Prostate gland (tissue), 2 donors: ENCODE data around the gene EIF4E. TPM values are rescaled to one million over a fixed set of nuclear protein-coding genes. Genes with fewer than 3 reads are reported as not detected.

Experiments
- DNase-seq: peaks from one replicate; pipeline ENCODE4 v3.0.0-alpha.2; 2019; ENCODE audit warnings: low spot score
- H3K27ac ChIP-seq, 2 donors: fragments of 200-600 bp; sonication (generic); 2 replicates each; pipeline ENCODE4 v1.5.1; 2017 to 2019
- H3K27me3 ChIP-seq: fragments of 200-600 bp; sonication (generic); replicated peaks from 2 replicates; pipeline ENCODE4 v1.5.1; 2019; ENCODE audit not compliant: insufficient read depth
- H3K36me3 ChIP-seq, 2 donors: fragments of 200-600 bp; sonication (generic); 1 replicate in 1 of 2; 2 replicates in 1 of 2; pipeline versions ENCODE4 v1.5.1 to v1.8.1; 2017 to 2019
- H3K4me1 ChIP-seq: fragments of 200-600 bp; sonication (generic); replicated peaks from 2 replicates; pipeline ENCODE4 v1.5.1; 2019
- H3K4me3 ChIP-seq, 2 donors: fragments of 200-600 bp; sonication (generic); 2 replicates each; pipeline ENCODE4 v1.5.1; 2017 to 2019
- H3K9me3 ChIP-seq: fragments of 200-600 bp; sonication (generic); 2 replicates; pipeline ENCODE4 v1.5.1; 2017
- CTCF ChIP-seq, 4 experiments: fragments of 200-600 bp in 2 of 4; fragments of 450-650 bp in 2 of 4; sonication (generic) in 2 of 4; IDR thresholded peaks; 1 replicate in 3 of 4; 2 replicates in 1 of 4; pipeline ENCODE4 v1.5.1; 2016 to 2019; ENCODE audit warnings: antibody characterized with exemption in 4 of 4, mild to moderate bottlenecking in 2 of 4, moderate library complexity in 2 of 4
- POLR2A ChIP-seq: fragments of 450-650 bp; IDR thresholded peaks from one replicate; pipeline ENCODE4 v1.6.1; 2016; ENCODE audit warnings: antibody characterized with exemption, mild to moderate bottlenecking
- POLR2AphosphoS5 ChIP-seq: sonication (generic); formaldehyde crosslinking; IDR thresholded peaks from one replicate; pipeline ENCODE4 v1.6.1; 2017; ENCODE audit warnings: antibody characterized with exemption
- WGBS: methylation state at CpG from one replicate; pipeline ENCODE4 v1.1.5; 2018; 5-methylcytosine and 5-hydroxymethylcytosine counted together
- intact Hi-C: fragments of 100-400 bp; cut with DNase I; formaldehyde crosslinking; loops from one replicate; pipeline ENCODE4 v1.14.2; 2022
- total RNA-seq, 2 donors: library from RNA; depleted of rRNA; stranded (reverse); fragments of >200 nt; gene quantifications; one replicate each; pipeline ENCODE4 v1.1.0, GENCODE V29; 2016

Gene EIF4E
- total RNA-seq, 2 donors from 2014 or later: 46.8 to 70.9 TPM

GRCh38 chr4:98908703-98909262 lies 20.1 kb downstream of the EIF4E start:
- no peak for DNase-seq
- H3K36me3 ChIP-seq: no peaks in the 10 kb centered on the region
- no peaks in the 10 kb centered on the region for H3K9me3 ChIP-seq
- intact Hi-C loops: no loop called here
- no peak for TF ChIP-seq CTCF (IDR thresholded peaks at IDR 0.05)
- TF ChIP-seq POLR2AphosphoS5: no peak
- TF ChIP-seq POLR2A: no peak
- H3K27ac ChIP-seq: no peak overlapping the region
- no peaks in the 10 kb centered on the region for H3K27me3 ChIP-seq
- 33% methylated on average over 2 of the region's 2 CpGs for WGBS
- H3K4me3 ChIP-seq: no peak overlapping the region
- no peaks in the 10 kb centered on the region for H3K4me1 ChIP-seq

GRCh38 chr4:98908182-98908581 lies 20.8 kb downstream of the EIF4E start:
- no peaks in the 10 kb centered on the region for H3K4me1 ChIP-seq
- no peak overlapping the region for H3K4me3 ChIP-seq
- no peak for TF ChIP-seq POLR2A
- TF ChIP-seq CTCF (IDR thresholded peaks at IDR 0.05): no peak
- no peak for TF ChIP-seq POLR2AphosphoS5
- intact Hi-C loops: no loop called here
- no peaks in the 10 kb centered on the region for H3K36me3 ChIP-seq
- H3K27me3 ChIP-seq: no peaks in the 10 kb centered on the region
- no peak for DNase-seq
- no peaks in the 10 kb centered on the region for H3K9me3 ChIP-seq
- H3K27ac ChIP-seq: no peak overlapping the region
- 60% methylated on average over 3 of the region's 3 CpGs for WGBS

GRCh38 chr4:98905839-98906238 lies 23.1 kb downstream of the EIF4E start:
- Histone ChIP-seq H3K27me3 (no peaks in the 10 kb centered on the region), H3K4me1 (no peaks in the 10 kb centered on the region), H3K27ac (no peak overlapping the region)

GRCh38 chr4:98905297-98905696 lies 23.6 kb downstream of the EIF4E start:
- WGBS: 94% methylated on average over 3 of the region's 3 CpGs
- Histone ChIP-seq H3K4me1 (no peaks in the 10 kb centered on the region), H3K36me3 (no peaks in the 10 kb centered on the region), H3K4me3 (no peak overlapping the region), H3K9me3 (no peaks in the 10 kb centered on the region), H3K27ac (no peak overlapping the region), H3K27me3 (no peaks in the 10 kb centered on the region)
- no peak for TF ChIP-seq CTCF (IDR thresholded peaks at IDR 0.05)
- no peak for TF ChIP-seq POLR2AphosphoS5
- no peak for TF ChIP-seq POLR2A
- DNase-seq: no peak
- intact Hi-C loops: no loop called here

More at GRCh38 chr4:98905839-98906238, 23.1 kb downstream of the EIF4E start:
- Histone ChIP-seq H3K4me3 (no peak overlapping the region), H3K36me3 (no peaks in the 10 kb centered on the region), H3K9me3 (no peaks in the 10 kb centered on the region)
- no peak for DNase-seq
- intact Hi-C loops: no loop called here
- TF ChIP-seq CTCF (IDR thresholded peaks at IDR 0.05) (no peak), POLR2AphosphoS5 (no peak), POLR2A (no peak)

- intact Hi-C loops: no loop called here
- 77% methylated on average over 5 of the region's 5 CpGs for WGBS
- H3K9me3 ChIP-seq: no peaks in the 10 kb centered on the region
- no peak for DNase-seq
- no peak overlapping the region for H3K27ac ChIP-seq
- no peaks in the 10 kb centered on the region for H3K27me3 ChIP-seq
- no peak overlapping the region for H3K4me3 ChIP-seq
- H3K36me3 ChIP-seq: no peaks in the 10 kb centered on the region
- no peaks in the 10 kb centered on the region for H3K4me1 ChIP-seq
- TF ChIP-seq POLR2A: no peak
- no peak for TF ChIP-seq CTCF (IDR thresholded peaks at IDR 0.05)
- no peak for TF ChIP-seq POLR2AphosphoS5
Measured at GRCh38 chr4:98903963-98904362, 25.0 kb downstream of the EIF4E start.
